GM23248 (cell line): ENCODE data around the gene MORC4. TPM values are rescaled to one million over a fixed set of nuclear protein-coding genes. Genes with fewer than 3 reads are reported as not detected.

Source experiments
- DNase-seq: peaks from one replicate; pipeline ENCODE4 v3.0.0-alpha.2; 2015
- H2AFZ ChIP-seq: fragments of 200-600 bp; sonication (generic); 2 replicates; pipeline ENCODE4 v1.6.1; 2016; ENCODE audit warnings: antibody characterized with exemption
- H3F3A ChIP-seq: fragments of 200-600 bp; sonication (generic); 2 replicates; pipeline ENCODE4 v1.6.1; 2016; ENCODE audit warnings: mild to moderate bottlenecking, antibody characterized with exemption, mixed run types; ENCODE audit not compliant: insufficient read depth
- H3K27ac ChIP-seq: fragments of 200-600 bp; sonication (generic); 2 replicates; pipeline ENCODE4 v1.5.1; 2016; ENCODE audit warnings: mild to moderate bottlenecking
- H3K27me3 ChIP-seq: fragments of 200-600 bp; sonication (generic); replicated peaks from 2 replicates; pipeline ENCODE4 v1.6.1; 2016; ENCODE audit warnings: mild to moderate bottlenecking; ENCODE audit not compliant: insufficient read depth
- H3K36me3 ChIP-seq: fragments of 200-600 bp; sonication (generic); 2 replicates; pipeline ENCODE4 v1.6.1; 2016; ENCODE audit warnings: low read depth, mild to moderate bottlenecking
- H3K4me1 ChIP-seq: fragments of 200-600 bp; sonication (generic); 2 replicates; pipeline ENCODE4 v1.6.1; 2016; ENCODE audit warnings: mild to moderate bottlenecking; ENCODE audit not compliant: insufficient read depth
- H3K4me2 ChIP-seq: fragments of 200-600 bp; sonication (generic); one replicate; pipeline ENCODE4 v1.6.1; 2016; ENCODE audit warnings: mild to moderate bottlenecking; ENCODE audit not compliant: unreplicated experiment
- H3K4me3 ChIP-seq: fragments of 200-600 bp; sonication (generic); 2 replicates; pipeline ENCODE4 v1.5.1; 2016; ENCODE audit warnings: mild to moderate bottlenecking
- H3K79me2 ChIP-seq: fragments of 200-600 bp; sonication (generic); 2 replicates; pipeline ENCODE4 v1.6.1; 2016; ENCODE audit warnings: mild to moderate bottlenecking; ENCODE audit not compliant: insufficient read depth
- H3K9ac ChIP-seq: fragments of 200-600 bp; sonication (generic); 2 replicates; pipeline ENCODE4 v1.6.1; 2016; ENCODE audit warnings: mild to moderate bottlenecking
- H3K9me2 ChIP-seq: fragments of 200-600 bp; sonication (generic); 2 replicates; pipeline ENCODE4 v1.6.1; 2016; ENCODE audit warnings: mixed run types, mild to moderate bottlenecking, moderate library complexity; ENCODE audit not compliant: insufficient read depth
- H3K9me3 ChIP-seq: fragments of 200-600 bp; sonication (generic); one replicate; pipeline ENCODE4 v1.6.1; 2017; ENCODE audit warnings: low read depth
- H4K20me1 ChIP-seq: fragments of 200-600 bp; sonication (generic); 2 replicates; pipeline ENCODE4 v1.6.0; 2016; ENCODE audit not compliant: insufficient read depth
- EZH2 ChIP-seq: fragments of 200-600 bp; sonication (generic); IDR thresholded peaks from 2 replicates; pipeline ENCODE4 v1.6.1; 2018; ENCODE audit warnings: antibody characterized with exemption, mild to moderate bottlenecking; ENCODE audit not compliant: insufficient read depth, poor library complexity, severe bottlenecking
- EZH2phosphoT487 ChIP-seq: fragments of 200-600 bp; sonication (generic); IDR thresholded peaks from 2 replicates; pipeline ENCODE4 v1.6.1; 2018; ENCODE audit warnings: antibody characterized with exemption, moderate library complexity, mild to moderate bottlenecking, low read depth; ENCODE audit not compliant: insufficient read depth
- WGBS, 2 experiments: methylation state at CpG; one replicate each; pipeline ENCODE4 v1.1.6; 2015 to 2017; ENCODE audit warnings: low lambda C conversion rate in 2 of 2, low coverage in 1 of 2; ENCODE audit errors: missing lambda C conversion rate in 2 of 2; 5-methylcytosine and 5-hydroxymethylcytosine counted together
- in situ Hi-C: fragments of 300-500 bp; cut with MboI; formaldehyde crosslinking; loops from 2 replicates; pipeline ENCODE4 v1.15.0; 2020
- polyA plus RNA-seq: library from polyadenylated mRNA; unstranded; fragments of >200 nt; fragmentation: Nextera tagmentation; extraction: Ambion mirVana; gene quantifications from 2 replicates; pipeline ENCODE4 v1.2.1, GENCODE V29; 2016
- total RNA-seq: library from RNA; depleted of rRNA; stranded (reverse); fragments of >200 nt; shearing (Covaris generic); gene quantifications from 2 replicates; pipeline ENCODE4 v1.2.3, GENCODE V29; 2014

The MORC4 gene
- total and polyA plus RNA-seq, 2 experiments from 2014 or later, result 12.3 to 23.7 TPM

DNA sequence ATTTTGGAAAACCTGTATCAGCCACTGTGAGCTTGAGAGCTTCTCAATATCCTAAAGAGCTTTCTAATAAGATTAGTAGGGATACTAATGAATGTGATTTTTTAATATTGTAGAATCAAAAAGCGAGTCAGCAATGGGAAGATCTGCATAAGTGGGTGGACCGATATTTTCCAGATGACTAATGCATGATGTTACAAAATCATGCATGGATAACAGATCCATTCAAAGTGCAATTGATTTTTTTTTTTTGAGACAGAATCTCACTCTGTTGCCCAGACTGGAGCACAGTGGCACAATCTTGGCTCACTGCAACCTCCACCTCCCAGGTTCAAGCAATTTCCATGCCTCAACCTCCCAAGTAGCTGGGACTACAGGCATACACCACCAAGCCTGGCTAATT, 87.1 kb downstream of the MORC4 start:
- TF ChIP-seq EZH2, result no peak
- TF ChIP-seq EZH2phosphoT487, result no peak

DNA sequence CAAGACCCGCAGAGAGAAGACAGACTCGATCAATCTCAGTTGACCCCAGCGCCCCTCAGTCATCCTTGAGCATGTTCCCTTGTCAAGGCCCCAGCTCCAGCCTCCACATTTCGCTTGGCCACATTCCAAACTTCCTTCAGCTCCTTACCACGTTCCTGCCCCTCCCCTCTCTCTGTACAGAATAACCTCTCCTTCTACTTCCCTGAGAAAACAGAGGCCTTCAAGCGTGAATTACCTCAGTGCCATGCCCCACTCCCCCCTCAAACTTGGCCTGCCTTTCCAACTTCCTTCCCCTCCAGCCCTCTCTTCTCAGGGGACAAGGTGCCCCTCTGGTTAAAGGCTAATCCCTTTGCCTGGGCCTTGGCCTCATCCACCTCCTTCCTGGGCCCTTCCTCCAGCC, 93.7 kb downstream of the MORC4 start:
- H3K79me2 ChIP-seq, result no peaks in the 10 kb centered on the region
- no peak overlapping the region for H2AFZ ChIP-seq
- H4K20me1 ChIP-seq, result no peaks in the 10 kb centered on the region
- no peak overlapping the region for H3K9ac ChIP-seq
- H3K4me3 ChIP-seq, result no peak overlapping the region
- no peak for DNase-seq
- no peaks in the 10 kb centered on the region for H3K9me3 ChIP-seq
- 71 to 75% methylated on average over 2 to 6 of the region's 6 CpGs for WGBS, 2 experiments
- TF ChIP-seq EZH2 (no peak), EZH2phosphoT487 (no peak)
- H3K9me2 ChIP-seq, result no peaks in the 10 kb centered on the region
- H3K4me1 ChIP-seq, result no peaks in the 10 kb centered on the region
- no peaks in the 10 kb centered on the region for H3K27me3 ChIP-seq
- no peaks in the 10 kb centered on the region for H3F3A ChIP-seq
- no peak overlapping the region for H3K4me2 ChIP-seq
- in situ Hi-C loops, result no loop called here
- H3K36me3 ChIP-seq, result no peaks in the 10 kb centered on the region
- H3K27ac ChIP-seq, result no peak overlapping the region

More for the DNA sequence above, 87.1 kb downstream of the MORC4 start:
- in situ Hi-C loops, result no loop called here
- H3K4me3 ChIP-seq, result no peak overlapping the region
- H3K27me3 ChIP-seq, result no peaks in the 10 kb centered on the region
- no peak overlapping the region for H2AFZ ChIP-seq
- peak; percentile 61 for DNase-seq
- no peak overlapping the region for H3K9ac ChIP-seq
- H3K9me2 ChIP-seq, result no peaks in the 10 kb centered on the region
- H3K4me2 ChIP-seq, result peak overlapping the region; percentile 7
- H4K20me1 ChIP-seq, result no peaks in the 10 kb centered on the region
- no peaks in the 10 kb centered on the region for H3K79me2 ChIP-seq
- 4 to 6% methylated on average over 2 of the region's 2 CpGs for WGBS, 2 experiments
- H3K9me3 ChIP-seq, result no peaks in the 10 kb centered on the region
- H3K36me3 ChIP-seq, result no peaks in the 10 kb centered on the region
- H3K27ac ChIP-seq, result no peak overlapping the region
- no peaks in the 10 kb centered on the region for H3F3A ChIP-seq
- H3K4me1 ChIP-seq, result peaks cover 5% of the 10 kb centered on the region; the same call in 1 of the 2 replicates

DNA sequence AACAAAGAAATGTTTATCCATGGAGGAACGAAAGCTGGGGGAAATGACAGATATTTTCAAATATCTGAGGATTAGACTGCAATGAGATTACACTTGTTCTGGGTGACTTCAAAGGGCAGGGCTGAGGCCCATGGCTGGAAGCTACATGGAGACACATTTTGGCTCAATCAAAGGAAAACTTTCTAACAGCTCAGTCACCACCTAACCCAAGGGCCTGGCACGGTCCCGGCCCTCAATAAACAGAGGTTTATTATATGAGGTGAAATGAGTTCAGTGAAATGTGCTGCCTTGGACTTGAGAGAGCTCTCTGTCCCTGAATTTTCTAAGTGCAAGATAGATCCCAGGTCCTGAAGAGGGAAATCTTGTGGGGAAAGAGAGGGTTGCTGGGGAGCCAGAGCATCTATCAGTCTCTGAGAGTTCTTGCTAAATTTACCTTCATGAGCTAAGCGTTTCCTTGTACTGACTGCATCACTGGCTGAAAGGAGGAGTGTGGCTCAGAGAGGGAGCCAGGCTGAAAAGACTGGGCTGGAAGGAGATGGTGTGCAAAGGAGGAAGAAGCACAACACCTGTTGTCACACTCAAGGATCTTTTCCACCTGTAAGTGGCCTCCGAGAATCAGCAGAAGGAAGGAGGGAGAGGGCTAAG, 94.8 kb downstream of the MORC4 start:
- Histone ChIP-seq H3K27me3 (no peaks in the 10 kb centered on the region), H3K4me3 (no peak overlapping the region), H3K27ac (no peak overlapping the region), H3K4me2 (no peak overlapping the region), H3K36me3 (no peaks in the 10 kb centered on the region), H3K9ac (no peak overlapping the region), H4K20me1 (no peaks in the 10 kb centered on the region), H3K9me3 (no peaks in the 10 kb centered on the region), H3K79me2 (no peaks in the 10 kb centered on the region), H3K9me2 (no peaks in the 10 kb centered on the region), H2AFZ (no peak overlapping the region), H3K4me1 (no peaks in the 10 kb centered on the region), H3F3A (no peaks in the 10 kb centered on the region)
- 36 to 42% methylated on average over 4 of the region's 5 CpGs for WGBS, 2 experiments
- no peak for DNase-seq
- in situ Hi-C loops, result no loop called here
- TF ChIP-seq EZH2 (no peak), EZH2phosphoT487 (no peak)

DNA sequence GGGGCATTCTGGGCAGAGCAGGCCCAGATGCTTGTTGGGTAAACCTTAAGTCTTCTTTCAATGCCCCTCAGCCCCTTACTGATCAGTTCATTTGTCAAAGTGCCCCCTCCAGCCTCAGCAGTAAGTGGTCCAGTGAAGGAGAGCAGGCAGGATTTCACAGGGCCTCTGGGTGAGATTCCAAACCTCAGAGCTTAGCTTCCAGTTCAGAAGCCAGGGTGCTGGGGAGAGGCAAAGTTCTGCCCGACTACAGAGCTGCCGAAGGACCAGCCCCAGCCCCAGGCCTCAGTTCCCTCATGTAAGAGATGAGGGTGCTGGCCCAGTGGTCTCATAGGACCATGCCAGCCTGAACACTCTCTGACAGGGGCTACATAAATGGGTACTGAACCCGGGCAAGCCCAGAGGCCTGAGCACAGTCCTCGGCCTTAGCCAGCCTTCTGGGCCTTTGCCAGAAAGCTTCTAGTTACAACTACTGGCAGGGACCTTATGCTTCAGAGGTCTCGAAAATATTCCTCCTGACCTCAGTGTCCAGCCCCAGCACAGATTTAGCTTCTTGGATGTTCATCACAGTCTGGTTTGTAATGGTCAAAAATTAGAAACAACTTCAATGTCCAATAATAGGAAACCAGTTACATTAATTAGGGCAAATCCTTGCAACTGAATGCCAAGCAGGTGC, 96.0 kb downstream of the MORC4 start:
- no peak for TF ChIP-seq EZH2
- no peak for TF ChIP-seq EZH2phosphoT487
- Histone ChIP-seq H3F3A (no peaks in the 10 kb centered on the region), H2AFZ (no peak overlapping the region), H3K4me2 (no peak overlapping the region), H3K36me3 (no peaks in the 10 kb centered on the region), H3K9ac (no peak overlapping the region), H4K20me1 (no peaks in the 10 kb centered on the region), H3K4me3 (no peak overlapping the region), H3K79me2 (no peaks in the 10 kb centered on the region), H3K27me3 (no peaks in the 10 kb centered on the region), H3K4me1 (no peaks in the 10 kb centered on the region), H3K9me2 (no peaks in the 10 kb centered on the region), H3K27ac (no peak overlapping the region), H3K9me3 (no peaks in the 10 kb centered on the region)
- WGBS, 2 experiments, result 53 to 76% methylated on average over 3 to 4 of the region's 5 CpGs
- in situ Hi-C loops, result no loop called here
- DNase-seq, result no peak
